GM12878 (cell line): Measurements from ENCODE around the gene SELE. TPM values are rescaled to one million over a fixed set of nuclear protein-coding genes. Genes with fewer than 3 reads are reported as not detected.

Experiments
- ATAC-seq: fragments of 200-7000 bp; cut with Tn5 transposase; 3 replicates; pipeline ENCODE4 v1.9.1; 2020; ENCODE audit warnings: mild to moderate bottlenecking, moderate library complexity
- BruUV-seq: library from RNA; stranded (reverse); fragments of 400-500 nt; replicated peaks from 2 replicates; lab custom pipeline; 2021; lab: Mats Ljungman, UMichigan
- CTCF ChIA-PET: fragments of 300-600 bp; sonication (Branson Sonifier 250); formaldehyde crosslinking; extraction: SDS; loops from one replicate; lab custom pipeline; 2021; ENCODE audit warnings: inconsistent platforms; lab: Yijun Ruan, JAX
- POLR2A ChIA-PET: fragments of 350-600 bp; formaldehyde crosslinking; extraction: SDS; loops from one replicate; lab custom pipeline; 2021; ENCODE audit warnings: inconsistent platforms; lab: Charles Lee
- RAD21 ChIA-PET: fragments of 300-600 bp; sonication (Branson Sonifier 250); formaldehyde crosslinking; loops from one replicate; lab custom pipeline; 2023; ENCODE audit warnings: antibody characterized with exemption; ENCODE audit not compliant: unreplicated experiment; lab: Charles Lee
- SMC1A ChIA-PET: fragments of 300-600 bp; sonication (Branson Sonifier 250); formaldehyde crosslinking; loops from one replicate; lab custom pipeline; 2023; ENCODE audit not compliant: unreplicated experiment, uncharacterized antibody; lab: Charles Lee
- DNase-seq: peaks from one replicate; pipeline ENCODE4 v3.0.0-alpha.2; 2011; ENCODE audit warnings: low read depth, low spot score
- FAIRE-seq: peaks from 3 replicates; lab custom pipeline; 2011; peaks lifted over from hg19 to GRCh38; lab: Jason Lieb, UNC
- H2AFZ ChIP-seq: 2 replicates; pipeline ENCODE4 v1.6.0; 2011; ENCODE audit warnings: low read depth, low read length, control low read depth; ENCODE audit not compliant: control insufficient read depth
- H3K27ac ChIP-seq: 2 replicates; pipeline ENCODE4 v1.5.1; 2011; ENCODE audit warnings: control low read depth; ENCODE audit not compliant: control insufficient read depth, insufficient read depth
- H3K27me3 ChIP-seq, 2 experiments: replicated peaks in 1 of 2; 2 replicates each; pipeline versions ENCODE4 v1.6.0 to v1.6.1; 2011; ENCODE audit warnings: low read length in 1 of 2; ENCODE audit not compliant: control insufficient read depth in 2 of 2, insufficient read depth in 2 of 2
- H3K36me3 ChIP-seq, 2 experiments: 2 replicates each; pipeline ENCODE4 v1.5.1; 2011; ENCODE audit warnings: low read length in 1 of 2; ENCODE audit not compliant: control insufficient read depth in 2 of 2, insufficient read depth in 2 of 2
- H3K4me1 ChIP-seq: 2 replicates; pipeline ENCODE4 v1.6.1; 2011; ENCODE audit warnings: mild to moderate bottlenecking, low read length, moderate library complexity, mixed read lengths; ENCODE audit not compliant: control insufficient read depth, insufficient read depth
- H3K4me2 ChIP-seq: 2 replicates; pipeline ENCODE4 v1.6.0; 2011; ENCODE audit warnings: control low read depth; ENCODE audit not compliant: control insufficient read depth, insufficient read depth
- H3K4me3 ChIP-seq: fragments of 200-600 bp; sonication (generic); 2 replicates; pipeline ENCODE4 v1.5.1; 2016
- H3K79me2 ChIP-seq: 2 replicates; pipeline ENCODE4 v1.6.0; 2011; ENCODE audit warnings: low read length; ENCODE audit not compliant: control insufficient read depth, insufficient read depth
- H3K9ac ChIP-seq: 2 replicates; pipeline ENCODE4 v1.8.0; 2011; ENCODE audit warnings: low read length, control low read depth, mixed read lengths; ENCODE audit not compliant: control insufficient read depth, insufficient read depth
- H3K9me3 ChIP-seq: replicated peaks from 3 replicates; pipeline ENCODE4 v1.5.1; 2011; ENCODE audit warnings: mild to moderate bottlenecking, low read length; ENCODE audit not compliant: control insufficient read depth, insufficient read depth
- H4K20me1 ChIP-seq: 2 replicates; pipeline ENCODE4 v1.6.0; 2011; ENCODE audit not compliant: control insufficient read depth, insufficient read depth
- DPF2 ChIP-seq: fragments of 450-650 bp; IDR thresholded peaks from 2 replicates; pipeline ENCODE4 v1.6.1; 2017; ENCODE audit warnings: mild to moderate bottlenecking
- FOXM1 ChIP-seq: IDR thresholded peaks from 2 replicates; pipeline ENCODE4 v1.6.1; 2012; ENCODE audit warnings: low read depth, mild to moderate bottlenecking, inconsistent platforms, low read length, moderate library complexity
- NKRF ChIP-seq: fragments of 450-650 bp; conservative IDR thresholded peaks from 2 replicates; pipeline ENCODE4 v1.6.1; 2017; ENCODE audit warnings: mild to moderate bottlenecking, moderate library complexity
- PRDM15 ChIP-seq: fragments of 450-650 bp; formaldehyde crosslinking; IDR thresholded peaks from 2 replicates; pipeline ENCODE4 v1.4.0; 2020; ENCODE audit warnings: mild to moderate bottlenecking, moderate library complexity
- SKIL ChIP-seq: fragments of 450-650 bp; IDR thresholded peaks from 2 replicates; pipeline ENCODE4 v1.6.1; 2017; ENCODE audit warnings: mild to moderate bottlenecking, low read depth, inconsistent platforms; ENCODE audit not compliant: poor library complexity, severe bottlenecking
- SRF ChIP-seq, 2 experiments: IDR thresholded peaks; 2 replicates each; pipeline ENCODE4 v1.6.1; 2011; ENCODE audit warnings: low read depth in 2 of 2, low read length in 2 of 2, mild to moderate bottlenecking in 1 of 2, moderate library complexity in 1 of 2
- ZBTB11 ChIP-seq: fragments of 450-650 bp; formaldehyde crosslinking; IDR thresholded peaks from 2 replicates; pipeline ENCODE4 v1.5.0; 2022; ENCODE audit warnings: mild to moderate bottlenecking, missing genetic modification characterization
- in situ Hi-C: fragments of 300-500 bp; cut with MboI; formaldehyde crosslinking; loops from 9 replicates; pipeline ENCODE4 v1.14.3; 2018; ENCODE audit warnings: mixed read lengths
- intact Hi-C: fragments of 100-400 bp; cut with micrococcal nuclease; formaldehyde crosslinking; loops from one replicate; pipeline ENCODE4 v1.14.2; 2022; ENCODE audit not compliant: unreplicated experiment
- polyA plus RNA-seq, 11 experiments: library from polyadenylated mRNA; depleted of rRNA in 4 of 11; unstranded in 6 of 11; stranded (reverse) in 5 of 11; fragments of >200 nt; fragmentation: Nextera tagmentation in 4 of 11; fragmentation: Illumina TruSeq in 1 of 11; extraction: Ambion mirVana in 4 of 11; extraction: Trizol in 1 of 11; gene quantifications; 1 replicate in 1 of 11; 2 replicates in 10 of 11; pipeline versions ENCODE4 v1.2.1 to v1.2.3, GENCODE V29; 2011 to 2016; ENCODE audit warnings: inconsistent platforms in 2 of 11, missing spikeins in 2 of 11, low read depth in 1 of 11
- total RNA-seq, 4 experiments: library from RNA; depleted of rRNA in 3 of 4; stranded (reverse); fragments of >200 nt in 3 of 4; fragmentation: Illumina TruSeq in 1 of 4; extraction: Trizol in 1 of 4; gene quantifications; 2 replicates each; pipeline versions ENCODE4 v1.2.1 to v1.2.3, GENCODE V29; 2013 to 2021

Gene SELE
- total and polyA plus RNA-seq, 10 of the 15 experiments (the other 5 are each of a cell fraction or from before 2014, with no cell fraction given): not detected

- in situ Hi-C loops: no loop called here
- Histone ChIP-seq H3K4me2 (no peak overlapping the region), H4K20me1 (no peaks in the 10 kb centered on the region), H3K4me3 (no peak overlapping the region), H3K36me3 (no peaks in the 10 kb centered on the region), H3K79me2 (no peaks in the 10 kb centered on the region), H3K27me3 (no peaks in the 10 kb centered on the region), H3K9ac (no peak overlapping the region), H3K27ac (no peak overlapping the region), H3K9me3 (no peaks in the 10 kb centered on the region), H2AFZ (no peak overlapping the region), H3K4me1 (no peaks in the 10 kb centered on the region)
- intact Hi-C loops: no loop called here
- ATAC-seq (no peak), FAIRE-seq (no peak), DNase-seq (no peak)
- ChIA-PET CTCF (no interaction called here), RAD21 (interaction anchor here (0.7 kb wide), 1 partner anchor 369 kb away, joined by 3 read pairs; no protein-coding TSS in a partner anchor), POLR2A (interaction anchor here (0.7 kb wide), 1 partner anchor 453 kb away, joined by 3 read pairs; no protein-coding TSS in a partner anchor), SMC1A (interaction anchor here (1.2 kb wide), 1 partner anchor 16 kb away, joined by 4 read pairs; the partner anchor contains the start of gene METTL18)
- no TSS peak for BruUV-seq
- no peak for TF ChIP-seq SRF (IDR thresholded peaks at IDR 0.05; ENCODE audit: low read depth in 2 of 2, low read length in 2 of 2)
- TF ChIP-seq PRDM15 (CRISPR knock-in tag): no peak
- no peak for TF ChIP-seq ZBTB11 (CRISPR knock-in tag)
- no peak for TF ChIP-seq FOXM1
- no peak for TF ChIP-seq NKRF
- no peak for TF ChIP-seq DPF2
- TF ChIP-seq SKIL: no peak
Measured at GRCh38 chr1:169779150-169779549, 45.3 kb upstream of the SELE start.
